Endothelial cell of umbilical vein (primary cell): ENCODE measurements around the gene FUT2. TPM values are rescaled to one million over a fixed set of nuclear protein-coding genes. Genes with fewer than 3 reads are reported as not detected.

Experiments used
- BruUV-seq: library from RNA; stranded (reverse); fragments of 400-500 nt; replicated peaks from 2 replicates; lab custom pipeline; 2021; lab: Mats Ljungman, UMichigan
- CTCF ChIA-PET: fragments of 300-600, 350-600 bp; sonication (Branson Sonifier 250); formaldehyde crosslinking; loops from one replicate; lab custom pipeline; 2021; ENCODE audit warnings: antibody characterized with exemption, inconsistent platforms; lab: Charles Lee
- POLR2A ChIA-PET: fragments of 300-600, 350-600 bp; sonication (Branson Sonifier 250); formaldehyde crosslinking; loops from one replicate; lab custom pipeline; 2021; ENCODE audit warnings: antibody characterized with exemption, inconsistent platforms; lab: Charles Lee
- DNase-seq: peaks from one replicate; pipeline ENCODE4 v3.0.0-alpha.2; 2011; ENCODE audit warnings: low read depth, low spot score
- FAIRE-seq: peaks from 2 replicates; lab custom pipeline; 2011; peaks lifted over from hg19 to GRCh38; lab: Jason Lieb, UNC
- H2AFZ ChIP-seq: 2 replicates; pipeline ENCODE4 v1.6.0; 2012; ENCODE audit warnings: low read depth, low read length, control low read depth, inconsistent platforms
- H3K27ac ChIP-seq: 2 replicates; pipeline ENCODE4 v1.5.1; 2011; ENCODE audit warnings: low read depth, mild to moderate bottlenecking, control low read depth, low read length, moderate library complexity; ENCODE audit not compliant: insufficient read depth
- H3K27me3 ChIP-seq, 2 experiments: 2 replicates each; pipeline versions ENCODE4 v1.6.0 to v1.6.1; 2011; ENCODE audit warnings: low read length in 2 of 2, mixed read lengths in 1 of 2; ENCODE audit not compliant: control insufficient read depth in 2 of 2, insufficient read depth in 2 of 2
- H3K36me3 ChIP-seq, 2 experiments: 2 replicates in 1 of 2; 3 replicates in 1 of 2; pipeline ENCODE4 v1.5.1; 2011; ENCODE audit warnings: low read length in 2 of 2, mild to moderate bottlenecking in 1 of 2, moderate library complexity in 1 of 2; ENCODE audit not compliant: control insufficient read depth in 2 of 2, insufficient read depth in 2 of 2; ENCODE audit errors: extremely low read depth in 1 of 2
- H3K4me1 ChIP-seq: 3 replicates; pipeline ENCODE4 v1.5.1; 2011; ENCODE audit warnings: mild to moderate bottlenecking, low read length; ENCODE audit not compliant: control insufficient read depth, insufficient read depth; ENCODE audit errors: extremely low read depth
- H3K4me2 ChIP-seq: 2 replicates; pipeline ENCODE4 v1.6.1; 2011; ENCODE audit warnings: low read length, control low read depth, mixed read lengths; ENCODE audit not compliant: insufficient read depth
- H3K4me3 ChIP-seq, 3 experiments: fragments of 200-600 bp in 1 of 3; sonication (generic), shearing (Covaris generic) in 1 of 3; replicated peaks in 1 of 3; 2 replicates each; pipeline ENCODE4 v1.5.1; 2011 to 2016; ENCODE audit warnings: control low read depth in 3 of 3, low read length in 3 of 3, mild to moderate bottlenecking in 2 of 3, inconsistent platforms in 1 of 3, low read depth in 1 of 3, moderate library complexity in 1 of 3; ENCODE audit not compliant: insufficient read depth in 1 of 3
- H3K79me2 ChIP-seq: 2 replicates; pipeline ENCODE4 v1.6.0; 2012; ENCODE audit warnings: low read length, inconsistent platforms; ENCODE audit not compliant: control insufficient read depth, insufficient read depth
- H3K9ac ChIP-seq: replicated peaks from 2 replicates; pipeline ENCODE3; 2011; ENCODE audit warnings: low read length, control low read depth; ENCODE audit not compliant: insufficient read depth; ENCODE audit errors: extremely low read depth
- H3K9me1 ChIP-seq: replicated peaks from 3 replicates; pipeline ENCODE4 v1.6.0; 2011; ENCODE audit warnings: mild to moderate bottlenecking, low read length; ENCODE audit not compliant: control insufficient read depth, insufficient read depth; ENCODE audit errors: extremely low read depth
- H3K9me3 ChIP-seq: replicated peaks from 2 replicates; pipeline ENCODE4 v1.5.1; 2012; ENCODE audit warnings: low read length, inconsistent platforms; ENCODE audit not compliant: control insufficient read depth, insufficient read depth
- H4K20me1 ChIP-seq: replicated peaks from 2 replicates; pipeline ENCODE3; 2011; ENCODE audit warnings: mild to moderate bottlenecking, low read length; ENCODE audit not compliant: control insufficient read depth, insufficient read depth; ENCODE audit errors: extremely low read depth
- EZH2 ChIP-seq: IDR thresholded peaks from 2 replicates; pipeline ENCODE4 v1.6.1; 2012; ENCODE audit warnings: borderline replicate concordance, low read depth, mild to moderate bottlenecking, moderate library complexity, low read length, inconsistent platforms; ENCODE audit not compliant: severe bottlenecking
- FOS ChIP-seq: IDR thresholded peaks from 2 replicates; pipeline ENCODE4 v1.6.1; 2011; ENCODE audit warnings: mild to moderate bottlenecking, low read length, moderate library complexity, borderline replicate concordance; ENCODE audit not compliant: insufficient read depth
- GATA2 ChIP-seq: IDR thresholded peaks from 2 replicates; pipeline ENCODE4 v1.7.0; 2011; ENCODE audit warnings: low read depth, mild to moderate bottlenecking, moderate library complexity, mixed read lengths, low read length; ENCODE audit not compliant: insufficient read length, insufficient read depth
- JUN ChIP-seq: IDR thresholded peaks from 2 replicates; pipeline ENCODE4 v1.6.1; 2011; ENCODE audit warnings: borderline replicate concordance, low read depth; ENCODE audit not compliant: insufficient read length, insufficient read depth
- MYC ChIP-seq: IDR thresholded peaks from one replicate; pipeline ENCODE4 v1.6.1; 2011; ENCODE audit warnings: mild to moderate bottlenecking, low read depth, low read length
- POLR2A ChIP-seq: IDR thresholded peaks from 2 replicates; pipeline ENCODE4 v1.6.1; 2012; ENCODE audit warnings: low read depth, mild to moderate bottlenecking, control low read depth, low read length
- POLR2AphosphoS5 ChIP-seq: IDR thresholded peaks from 2 replicates; pipeline ENCODE4 v1.6.1; 2012; ENCODE audit warnings: low read depth, mild to moderate bottlenecking, control low read depth, low read length, moderate library complexity; ENCODE audit not compliant: insufficient read depth
- dilution Hi-C: fragments of 300-500 bp; cut with MboI; formaldehyde crosslinking; loops from one replicate; pipeline ENCODE4 v1.15.0; 2019; ENCODE audit warnings: low sequenced_read_pairs; ENCODE audit not compliant: extremely low pct_ligation_motif_present
- intact Hi-C: fragments of 100-400 bp; cut with micrococcal nuclease; formaldehyde crosslinking; loops from one replicate; pipeline ENCODE4 v1.10.0; 2022
- polyA plus RNA-seq, 4 experiments: library from polyadenylated mRNA; depleted of rRNA in 3 of 4; stranded (reverse) in 3 of 4; unstranded in 1 of 4; fragments of >200 nt; gene quantifications; 2 replicates each; pipeline versions ENCODE4 v1.2.1 to v1.2.3, GENCODE V29; 2011 to 2012; ENCODE audit warnings: missing spikeins in 1 of 4
- total RNA-seq: library from RNA; stranded (reverse); gene quantifications from 2 replicates; pipeline ENCODE4 v1.2.3, GENCODE V29; 2021
- TF ChIP-seq, protein P1 (sequence below), 2 donors: IDR thresholded peaks; 1 replicate in 1 of 2; 2 replicates in 1 of 2; pipeline ENCODE4 v1.5.1; 2011; ENCODE audit warnings: low read length in 2 of 2, mild to moderate bottlenecking in 2 of 2, moderate library complexity in 2 of 2, control low read depth in 1 of 2, inconsistent platforms in 1 of 2, low read depth in 1 of 2; ENCODE audit not compliant: insufficient read depth in 1 of 2; ENCODE audit errors: extremely low read depth in 1 of 2
- TF ChIP-seq, protein P2 (sequence below): IDR thresholded peaks from 2 replicates; pipeline ENCODE4 v1.6.1; 2011; ENCODE audit not compliant: insufficient read depth, insufficient read length

Gene FUT2
- total and polyA plus RNA-seq, 2 donors (not counting 3 experiments of a cell fraction or from before 2014, with no cell fraction given), result not detected

DNA sequence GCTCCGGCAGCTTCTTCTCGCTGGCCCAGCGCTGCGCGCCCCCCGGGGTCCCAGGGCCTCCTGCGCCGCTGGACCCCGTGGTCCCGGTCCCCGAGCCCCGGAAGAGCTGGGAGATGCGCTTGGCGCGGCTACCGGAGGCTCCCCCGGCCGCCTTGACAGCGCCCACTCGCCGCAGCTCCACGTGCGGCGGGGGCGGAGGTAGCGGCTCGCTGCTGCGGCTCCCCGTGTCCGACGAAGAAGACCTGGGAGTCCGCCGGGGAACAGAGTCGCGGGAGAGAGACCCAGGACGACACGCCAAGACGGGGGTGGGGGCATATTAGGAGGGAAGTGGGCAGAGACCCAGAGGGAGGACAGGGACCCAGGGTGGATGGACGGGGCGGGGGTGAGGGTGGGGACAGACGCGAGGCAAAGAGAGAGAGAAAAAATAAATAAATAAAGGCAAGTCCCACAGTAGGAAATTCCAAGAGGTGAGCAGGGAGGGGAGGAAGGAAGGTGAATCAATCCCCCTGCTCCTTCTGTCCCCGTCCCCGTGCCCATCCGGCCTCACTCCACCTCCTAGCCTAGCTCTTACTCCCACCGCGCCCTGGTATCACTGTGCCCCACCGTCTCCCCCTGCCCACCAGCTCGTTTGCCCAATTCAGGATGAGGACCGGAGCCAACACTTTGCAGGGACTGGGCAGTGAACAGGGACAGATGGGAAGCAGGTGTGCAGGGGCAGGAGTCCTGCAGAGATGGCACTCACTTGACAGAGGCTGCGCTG is 43.8 kb downstream of the FUT2 start:
- ChIA-PET POLR2A (interaction anchor here (0.6 to 1.0 kb wide), 2 partner anchors 43 to 74 kb away, joined by 3 to 5 read pairs; no protein-coding TSS in a partner anchor), CTCF (interaction anchor here (0.7 to 3.5 kb wide), 24 partner anchors 12 to 231 kb away, joined by 3 to 54 read pairs (median 5); partner anchors contain the start of gene FUT1)
- BruUV-seq, result no TSS peak

More for the DNA sequence above, 43.8 kb downstream of the FUT2 start:
- Histone ChIP-seq H2AFZ (no peak overlapping the region), H3K9ac (peak overlapping the region; percentile 27), H3K79me2 (peaks cover 42% of the 10 kb centered on the region), H3K27me3 (no peaks in the 10 kb centered on the region), H3K4me1 (peaks cover 24% of the 10 kb centered on the region), H4K20me1 (peaks cover 6% of the 10 kb centered on the region), H3K9me3 (no peaks in the 10 kb centered on the region), H3K4me2 (peak overlapping the region; percentile 66), H3K36me3 (peaks cover 3 to 5% of the 10 kb centered on the region in 2 experiments), H3K4me3 (peak overlapping the region; percentile 53 to 80 (median 77)), H3K27ac (peak overlapping the region; percentile 50), H3K9me1 (no peaks in the 10 kb centered on the region)
- dilution Hi-C loops (no loop called here), intact Hi-C loops (loop anchor here (1.0 to 5.0 kb wide), 5 partner anchors 25 to 98 kb away; partner anchors contain the start of genes CA11 and HSD17B14)
- FAIRE-seq, result no peak
- DNase-seq, result peak; percentile 26
- TF ChIP-seq JUN (no peak), POLR2A (no peak), EZH2 (no peak), MYC (no peak), GATA2 (no peak), FOS (no peak), POLR2AphosphoS5 (no peak)
- TF ChIP-seq, protein P1, sequence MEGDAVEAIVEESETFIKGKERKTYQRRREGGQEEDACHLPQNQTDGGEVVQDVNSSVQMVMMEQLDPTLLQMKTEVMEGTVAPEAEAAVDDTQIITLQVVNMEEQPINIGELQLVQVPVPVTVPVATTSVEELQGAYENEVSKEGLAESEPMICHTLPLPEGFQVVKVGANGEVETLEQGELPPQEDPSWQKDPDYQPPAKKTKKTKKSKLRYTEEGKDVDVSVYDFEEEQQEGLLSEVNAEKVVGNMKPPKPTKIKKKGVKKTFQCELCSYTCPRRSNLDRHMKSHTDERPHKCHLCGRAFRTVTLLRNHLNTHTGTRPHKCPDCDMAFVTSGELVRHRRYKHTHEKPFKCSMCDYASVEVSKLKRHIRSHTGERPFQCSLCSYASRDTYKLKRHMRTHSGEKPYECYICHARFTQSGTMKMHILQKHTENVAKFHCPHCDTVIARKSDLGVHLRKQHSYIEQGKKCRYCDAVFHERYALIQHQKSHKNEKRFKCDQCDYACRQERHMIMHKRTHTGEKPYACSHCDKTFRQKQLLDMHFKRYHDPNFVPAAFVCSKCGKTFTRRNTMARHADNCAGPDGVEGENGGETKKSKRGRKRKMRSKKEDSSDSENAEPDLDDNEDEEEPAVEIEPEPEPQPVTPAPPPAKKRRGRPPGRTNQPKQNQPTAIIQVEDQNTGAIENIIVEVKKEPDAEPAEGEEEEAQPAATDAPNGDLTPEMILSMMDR (IDR thresholded peaks at IDR 0.05; ENCODE audit: extremely low read depth in 1 of 2, insufficient read depth in 1 of 2, low read depth in 1 of 2, low read length in 2 of 2), result no peak
- TF ChIP-seq, protein P2, sequence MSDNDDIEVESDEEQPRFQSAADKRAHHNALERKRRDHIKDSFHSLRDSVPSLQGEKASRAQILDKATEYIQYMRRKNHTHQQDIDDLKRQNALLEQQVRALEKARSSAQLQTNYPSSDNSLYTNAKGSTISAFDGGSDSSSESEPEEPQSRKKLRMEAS, result no peak
